Activated naive CD4-positive, alpha-beta T cell treated with anti-CD3 and anti-CD28 coated beads, Interleukin-2, amount 50 U/mL, for 24 hours (primary cell): Measurements from ENCODE around the gene CRY2.
"Not testable (repeated sequence)": the region's sequence is repeated elsewhere in the genome, so short reads cannot be mapped to it uniquely, and the experiment has no call there.

Source experiments
- H3K27ac Mint-ChIP-seq: one replicate; pipeline ENCODE4 v1.8.0; 2021; ENCODE audit warnings: mild to moderate bottlenecking, mixed read lengths
- H3K27me3 Mint-ChIP-seq: one replicate; pipeline ENCODE4 v1.8.0; 2021; ENCODE audit warnings: mixed read lengths
- H3K36me3 Mint-ChIP-seq: one replicate; pipeline ENCODE4 v1.8.0; 2021; ENCODE audit warnings: mixed read lengths
- H3K4me1 Mint-ChIP-seq: one replicate; pipeline ENCODE4 v1.8.0; 2021; ENCODE audit warnings: mixed read lengths
- H3K4me3 Mint-ChIP-seq: one replicate; pipeline ENCODE4 v1.8.0; 2021; ENCODE audit warnings: mild to moderate bottlenecking, mixed read lengths
- H3K9me3 Mint-ChIP-seq: one replicate; pipeline ENCODE4 v1.8.0; 2021; ENCODE audit warnings: mixed read lengths

The CRY2 gene

DNA sequence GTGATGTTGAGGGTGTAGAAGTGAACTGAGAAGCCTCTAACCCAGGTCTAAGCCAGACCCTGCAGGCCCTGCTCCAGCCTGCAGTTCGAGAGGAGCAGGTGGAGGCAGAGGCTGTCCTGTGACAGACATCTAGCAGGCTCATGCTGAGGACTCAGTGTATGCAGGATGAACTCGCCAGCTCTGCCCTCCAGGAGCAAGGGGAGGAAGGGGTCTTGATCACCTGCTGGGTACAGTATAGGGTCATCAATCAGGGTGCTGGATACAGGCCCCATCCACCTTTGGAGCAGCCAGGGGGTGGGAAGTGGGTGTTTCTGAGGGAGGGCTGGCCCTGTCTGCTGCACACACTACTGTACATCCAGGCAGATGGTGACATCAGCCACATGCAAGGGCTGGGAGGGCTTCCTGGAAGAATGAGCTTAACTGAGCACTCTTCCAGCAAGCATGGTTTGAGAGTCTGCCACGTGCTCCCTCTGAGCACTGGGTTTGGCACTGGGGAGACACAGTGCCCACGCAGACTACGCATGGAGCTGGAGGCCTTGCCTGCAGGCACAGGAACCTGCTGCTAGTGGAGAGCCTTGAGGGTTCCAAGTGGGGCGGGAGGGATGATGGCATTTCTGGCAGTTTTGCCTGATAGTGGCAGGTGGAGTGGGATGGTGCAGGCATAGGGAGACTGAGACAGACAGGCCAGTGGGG, 47.4 kb downstream of the CRY2 start:
- Mint-ChIP-seq H3K4me1 (no peaks in the 10 kb centered on the region), H3K27me3 (peaks cover 15% of the 10 kb centered on the region), H3K27ac (no peak overlapping the region), H3K9me3 (no peaks in the 10 kb centered on the region), H3K36me3 (peaks cover 2% of the 10 kb centered on the region), H3K4me3 (no peak overlapping the region)

- Mint-ChIP-seq H3K4me1 (no peaks in the 10 kb centered on the region), H3K36me3 (peaks cover 2% of the 10 kb centered on the region), H3K27ac (no peak overlapping the region), H3K9me3 (no peaks in the 10 kb centered on the region), H3K27me3 (peaks cover 18% of the 10 kb centered on the region), H3K4me3 (no peak overlapping the region)
Measured at GRCh38 chr11:45895553-45896259, 48.4 kb downstream of the CRY2 start.

GRCh38 chr11:45896422-45896984, 49.2 kb downstream of the CRY2 start:
- Mint-ChIP-seq H3K9me3 (no peaks in the 10 kb centered on the region), H3K4me3 (no peak overlapping the region), H3K27me3 (peaks cover 19% of the 10 kb centered on the region), H3K27ac (no peak overlapping the region), H3K4me1 (no peaks in the 10 kb centered on the region), H3K36me3 (peaks cover 2% of the 10 kb centered on the region)

GRCh38 chr11:45897556-45897955, 50.3 kb downstream of the CRY2 start:
- no peak overlapping the region for H3K27ac Mint-ChIP-seq
- no peak overlapping the region for H3K4me3 Mint-ChIP-seq
- H3K27me3 Mint-ChIP-seq: peaks cover 19% of the 10 kb centered on the region
- no peaks in the 10 kb centered on the region for H3K4me1 Mint-ChIP-seq
- no peaks in the 10 kb centered on the region for H3K9me3 Mint-ChIP-seq
- peaks cover 2% of the 10 kb centered on the region for H3K36me3 Mint-ChIP-seq

DNA sequence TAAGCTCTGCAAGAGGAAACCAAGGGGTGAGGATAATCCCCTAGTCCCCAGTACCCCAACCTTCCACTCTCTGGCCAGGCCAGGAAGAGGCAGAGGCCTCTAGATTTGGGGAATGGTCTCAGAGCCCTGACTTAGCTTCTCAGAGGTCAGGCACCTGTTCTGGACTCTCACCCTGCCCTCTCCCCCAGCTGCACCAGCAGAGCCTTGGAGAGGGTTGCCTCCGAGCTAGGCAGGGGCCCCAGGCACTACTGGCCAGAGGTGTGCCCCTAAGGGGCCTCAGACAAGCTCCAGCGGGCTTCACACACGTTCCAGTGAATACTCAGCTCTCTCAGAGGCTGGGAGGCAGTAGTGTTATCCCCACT, 51.8 kb downstream of the CRY2 start:
- Mint-ChIP-seq H3K27ac (no peak overlapping the region), H3K4me3 (peak overlapping the region; percentile 68), H3K9me3 (no peaks in the 10 kb centered on the region), H3K4me1 (no peaks in the 10 kb centered on the region), H3K27me3 (peaks cover 17% of the 10 kb centered on the region), H3K36me3 (peaks cover 2% of the 10 kb centered on the region)

GRCh38 chr11:45899448-45900174, 52.3 kb downstream of the CRY2 start:
- H3K27me3 Mint-ChIP-seq: peaks cover 17% of the 10 kb centered on the region
- H3K9me3 Mint-ChIP-seq: no peaks in the 10 kb centered on the region
- peak overlapping the region; percentile 49 for H3K4me3 Mint-ChIP-seq
- no peak overlapping the region for H3K27ac Mint-ChIP-seq
- H3K4me1 Mint-ChIP-seq: no peaks in the 10 kb centered on the region
- H3K36me3 Mint-ChIP-seq: peaks cover 2% of the 10 kb centered on the region

- H3K9me3 Mint-ChIP-seq, H3K27ac Mint-ChIP-seq, H3K36me3 Mint-ChIP-seq, H3K4me1 Mint-ChIP-seq: not testable (repeated sequence)
- peaks cover 11% of the 10 kb centered on the region for H3K27me3 Mint-ChIP-seq
- peak overlapping the region; percentile 51 for H3K4me3 Mint-ChIP-seq
Measured at GRCh38 chr11:45900175-45900800, 53.0 kb downstream of the CRY2 start.

GRCh38 chr11:45900916-45901617, 53.8 kb downstream of the CRY2 start:
- peak overlapping the region; percentile 51 for H3K4me3 Mint-ChIP-seq
- peaks cover 4% of the 10 kb centered on the region for H3K4me1 Mint-ChIP-seq
- no peaks in the 10 kb centered on the region for H3K9me3 Mint-ChIP-seq
- H3K27ac Mint-ChIP-seq: no peak overlapping the region
- H3K27me3 Mint-ChIP-seq: peaks cover 8% of the 10 kb centered on the region
- H3K36me3 Mint-ChIP-seq: peaks cover 2% of the 10 kb centered on the region

GRCh38 chr11:45901626-45902025, 54.4 kb downstream of the CRY2 start:
- no peaks in the 10 kb centered on the region for H3K9me3 Mint-ChIP-seq
- peaks cover 8% of the 10 kb centered on the region for H3K27me3 Mint-ChIP-seq
- peaks cover 7% of the 10 kb centered on the region for H3K4me1 Mint-ChIP-seq
- H3K27ac Mint-ChIP-seq: no peak overlapping the region
- H3K36me3 Mint-ChIP-seq: peaks cover 2% of the 10 kb centered on the region
- H3K4me3 Mint-ChIP-seq: no peak overlapping the region

- Mint-ChIP-seq H3K4me1 (peaks cover 11% of the 10 kb centered on the region), H3K9me3 (no peaks in the 10 kb centered on the region), H3K4me3 (no peak overlapping the region), H3K27ac (no peak overlapping the region), H3K36me3 (peaks cover 2% of the 10 kb centered on the region), H3K27me3 (peaks cover 8% of the 10 kb centered on the region)
Measured at GRCh38 chr11:45902452-45903380, 55.4 kb downstream of the CRY2 start.

DNA sequence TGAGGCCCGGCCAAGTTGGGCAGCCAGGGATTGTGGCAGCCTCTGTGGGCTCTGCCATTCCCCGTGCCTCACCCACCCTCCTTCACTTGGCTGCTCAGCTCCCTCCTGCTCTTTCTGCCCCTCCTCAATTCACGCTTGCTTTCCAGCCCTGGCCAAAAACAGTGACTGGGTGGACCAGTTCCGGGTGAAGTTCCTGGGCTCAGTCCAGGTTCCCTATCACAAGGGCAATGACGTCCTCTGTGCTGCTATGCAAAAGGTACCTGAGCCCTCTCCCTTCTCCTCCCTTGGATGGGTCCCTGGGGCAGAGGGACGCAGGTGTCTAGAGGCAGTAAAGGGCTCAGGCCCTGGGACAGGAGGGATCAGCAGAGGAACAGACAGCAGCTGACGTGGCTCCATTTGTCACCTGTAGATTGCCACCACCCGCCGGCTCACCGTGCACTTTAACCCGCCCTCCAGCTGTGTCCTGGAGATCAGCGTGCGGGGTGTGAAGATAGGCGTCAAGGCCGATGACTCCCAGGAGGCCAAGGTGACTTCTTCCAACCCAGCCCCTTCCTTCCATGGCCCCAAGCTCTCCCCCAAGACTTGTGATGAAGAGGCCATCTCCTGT, 57.1 kb downstream of the CRY2 start:
- no peak overlapping the region for H3K27ac Mint-ChIP-seq

DNA sequence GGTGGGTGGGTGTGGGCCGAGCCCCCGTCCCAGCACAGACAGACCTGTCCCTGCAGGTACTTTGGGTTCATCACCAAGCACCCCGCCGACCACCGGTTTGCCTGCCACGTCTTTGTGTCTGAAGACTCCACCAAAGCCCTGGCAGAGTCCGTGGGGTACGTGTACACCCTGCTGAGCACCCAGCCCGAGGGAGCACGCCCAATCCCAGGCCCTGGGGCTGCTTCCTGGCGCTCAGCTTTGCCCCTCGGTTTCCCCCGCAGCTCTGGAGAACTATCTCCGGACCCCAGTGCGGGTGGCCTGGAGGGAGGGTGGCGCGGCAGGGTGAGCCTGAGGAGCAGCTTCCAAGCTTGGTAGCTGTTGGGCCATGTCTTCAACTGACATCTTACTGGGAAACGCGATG, 57.8 kb downstream of the CRY2 start:
- Mint-ChIP-seq H3K9me3 (no peaks in the 10 kb centered on the region), H3K27ac (no peak overlapping the region), H3K27me3 (peaks cover 4% of the 10 kb centered on the region), H3K4me1 (peaks cover 11% of the 10 kb centered on the region), H3K36me3 (no peaks in the 10 kb centered on the region), H3K4me3 (no peak overlapping the region)

More for the DNA sequence above, 57.1 kb downstream of the CRY2 start:
- H3K4me3 Mint-ChIP-seq: no peak overlapping the region
- H3K9me3 Mint-ChIP-seq: no peaks in the 10 kb centered on the region
- peaks cover 4% of the 10 kb centered on the region for H3K27me3 Mint-ChIP-seq
- H3K36me3 Mint-ChIP-seq: no peaks in the 10 kb centered on the region
- H3K4me1 Mint-ChIP-seq: peaks cover 11% of the 10 kb centered on the region

DNA sequence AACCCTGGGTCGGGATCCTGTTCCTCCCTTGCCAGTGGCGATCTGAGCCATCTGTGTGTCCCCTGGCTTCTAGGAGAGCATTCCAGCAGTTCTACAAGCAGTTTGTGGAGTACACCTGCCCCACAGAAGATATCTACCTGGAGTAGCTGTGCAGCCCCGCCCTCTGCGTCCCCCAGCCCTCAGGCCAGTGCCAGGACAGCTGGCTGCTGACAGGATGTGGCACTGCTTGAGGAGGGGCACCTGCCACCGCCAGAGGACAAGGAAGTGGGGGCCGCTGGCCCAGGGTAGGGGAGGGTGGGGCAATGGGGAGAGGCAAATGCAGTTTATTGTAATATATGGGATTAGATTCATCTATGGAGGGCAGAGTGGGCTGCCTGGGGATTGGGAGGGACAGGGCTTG, 58.3 kb downstream of the CRY2 start:
- not testable (repeated sequence) for H3K27ac Mint-ChIP-seq, H3K9me3 Mint-ChIP-seq, H3K36me3 Mint-ChIP-seq, H3K4me3 Mint-ChIP-seq, H3K27me3 Mint-ChIP-seq
- H3K4me1 Mint-ChIP-seq: peaks cover 11% of the 10 kb centered on the region
